SK-N-MC (cell line): Measurements from ENCODE around the gene PML.

Source experiments
- EZH2 ChIP-seq: fragments of 200-600 bp; sonication (generic); IDR thresholded peaks from one replicate; pipeline ENCODE4 v1.6.1; 2017; ENCODE audit warnings: antibody characterized with exemption
- FOXP2 ChIP-seq: optimal IDR thresholded peaks from 2 replicates; pipeline ENCODE3; 2011; ENCODE audit warnings: mild to moderate bottlenecking, moderate library complexity; ENCODE audit not compliant: insufficient read depth; ENCODE audit errors: extremely low read length, control extremely low read depth

DNA sequence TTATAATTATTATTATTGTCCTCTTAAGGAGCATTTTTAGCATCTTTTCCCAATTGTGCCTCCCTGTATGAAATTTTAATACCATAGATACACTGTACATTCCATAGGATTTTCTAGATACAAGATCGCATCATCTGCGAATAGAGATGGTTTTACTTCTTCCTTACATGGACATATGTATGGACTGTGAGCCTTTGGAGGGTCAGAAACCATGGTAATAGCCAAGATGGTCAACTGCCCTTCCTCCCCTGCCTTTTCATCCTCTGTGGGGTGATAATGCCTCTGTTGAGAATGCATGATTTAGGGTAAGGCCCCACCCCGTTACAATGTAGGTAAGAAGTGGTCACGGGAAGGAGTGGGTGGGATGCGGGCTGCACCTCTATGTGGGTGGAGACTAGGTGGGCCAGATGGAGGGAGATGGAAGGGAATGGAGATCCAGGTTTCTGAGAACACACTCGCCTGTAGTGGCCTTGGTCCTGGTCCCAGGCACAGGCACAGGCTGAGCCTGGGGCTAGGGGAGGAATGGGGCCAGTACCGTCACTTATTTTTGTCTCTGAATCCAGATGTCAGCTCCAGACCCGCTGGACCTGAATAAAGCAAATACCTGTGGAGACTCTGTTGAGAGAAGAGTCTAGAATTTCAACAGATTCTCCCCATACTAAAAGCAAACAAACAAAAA, 56.2 kb downstream of the PML start:
- TF ChIP-seq FOXP2 (no peak), EZH2 (no peak)
